ENCODE results near the gene ZFAND2A. TPM values are rescaled to one million over a fixed set of nuclear protein-coding genes. Genes with fewer than 3 reads are reported as not detected.

The ZFAND2A gene
- polyA plus RNA-seq, 3 donors: 30.6 to 126 (median 35.1) TPM

DNA sequence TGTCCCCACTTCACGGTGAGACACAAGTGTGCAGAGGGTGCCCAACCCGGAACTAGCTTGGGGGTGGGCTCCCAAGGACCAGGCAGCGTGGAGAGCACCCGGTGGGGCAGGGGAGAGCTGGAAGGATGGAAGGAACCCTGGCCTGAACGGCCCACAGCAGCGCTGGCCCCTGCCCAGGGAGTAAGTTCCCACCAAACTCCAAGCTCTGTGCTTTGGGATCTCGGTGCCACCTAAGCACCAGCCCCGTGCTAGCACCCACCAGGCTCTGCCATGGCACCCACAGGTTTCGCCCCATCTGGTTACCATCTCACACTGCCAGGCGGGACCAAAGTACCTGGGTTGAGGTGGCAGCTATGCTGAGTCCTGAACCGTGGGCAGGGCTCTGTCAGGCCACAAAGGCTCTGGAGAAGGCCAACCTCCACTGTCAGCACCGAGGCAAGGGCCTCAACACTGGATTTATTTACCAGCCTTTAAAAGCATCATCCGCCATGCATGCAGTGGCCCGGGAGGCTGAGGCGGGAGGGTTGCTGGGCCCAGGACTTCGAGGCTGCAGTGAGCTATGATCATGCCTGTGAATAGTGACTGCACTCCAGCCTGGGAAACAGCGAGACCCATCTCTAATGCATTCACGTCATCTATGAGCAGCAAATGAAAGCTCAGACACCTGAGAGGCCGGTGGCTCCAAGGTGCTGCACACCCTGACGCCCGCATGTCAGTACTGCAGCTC lies 56.0 kb downstream of the ZFAND2A start:
- no peaks in the 10 kb centered on the region for H3K27me3 ChIP-seq (ENCODE audit: control insufficient read depth in 2 of 2, insufficient read depth in 2 of 2, low read length in 2 of 2)
- H3K79me2 ChIP-seq (ENCODE audit: insufficient read depth, low read length): no peaks in the 10 kb centered on the region
- peak overlapping the region in 1 of 2 donors; percentile 6 for H3K27ac ChIP-seq (ENCODE audit: low read depth in 1 of 2, low read length in 2 of 2)
- no peaks in the 10 kb centered on the region for H3K9me3 ChIP-seq (replicated peaks in 1 of 2; ENCODE audit: control insufficient read depth in 1 of 2, insufficient read depth in 1 of 2, low read length in 2 of 2)
- peak overlapping the region; percentile 59 for H2AFZ ChIP-seq (ENCODE audit: insufficient read depth, low read depth, low read length, poor library complexity, severe bottlenecking)
- Mint-ChIP-seq H3K9me3 (peaks cover 0 to 1% (median 0%) of the 10 kb centered on the region in 7 donors), H3K4me1 (peaks cover 7% of the 10 kb centered on the region), H3K27ac (no peak overlapping the region), H3K27me3 (ENCODE audit: low read depth in 3 of 3) (peaks cover 0 to 4% (median 4%) of the 10 kb centered on the region in 3 donors), H3K36me3 (no peaks in the 10 kb centered on the region), H3K4me3 (no peak overlapping the region)
- 95% methylated on average over 17 of the region's 21 CpGs for WGBS (ENCODE audit: insufficient coverage)
- H3K4me1 ChIP-seq (ENCODE audit: control insufficient read depth in 1 of 2, insufficient read depth in 2 of 2, low read length in 2 of 2): peaks cover 9 to 15% of the 10 kb centered on the region in 2 donors
- H4K20me1 ChIP-seq (ENCODE audit: insufficient read depth, low read length): no peaks in the 10 kb centered on the region
- intact Hi-C loops (cut with micrococcal nuclease): no loop called here
- H3K9ac ChIP-seq (ENCODE audit: insufficient read depth, low read length, poor library complexity, severe bottlenecking): no peak overlapping the region
- H3K36me3 ChIP-seq (replicated peaks in 1 of 2; ENCODE audit: control insufficient read depth in 1 of 2, insufficient read depth in 2 of 2, low read length in 2 of 2): no peaks in the 10 kb centered on the region
- H3K4me2 ChIP-seq (replicated peaks; ENCODE audit: extremely low read depth, low read length, poor library complexity, severe bottlenecking): peak overlapping the region; percentile 53
- TF ChIP-seq, protein P1, sequence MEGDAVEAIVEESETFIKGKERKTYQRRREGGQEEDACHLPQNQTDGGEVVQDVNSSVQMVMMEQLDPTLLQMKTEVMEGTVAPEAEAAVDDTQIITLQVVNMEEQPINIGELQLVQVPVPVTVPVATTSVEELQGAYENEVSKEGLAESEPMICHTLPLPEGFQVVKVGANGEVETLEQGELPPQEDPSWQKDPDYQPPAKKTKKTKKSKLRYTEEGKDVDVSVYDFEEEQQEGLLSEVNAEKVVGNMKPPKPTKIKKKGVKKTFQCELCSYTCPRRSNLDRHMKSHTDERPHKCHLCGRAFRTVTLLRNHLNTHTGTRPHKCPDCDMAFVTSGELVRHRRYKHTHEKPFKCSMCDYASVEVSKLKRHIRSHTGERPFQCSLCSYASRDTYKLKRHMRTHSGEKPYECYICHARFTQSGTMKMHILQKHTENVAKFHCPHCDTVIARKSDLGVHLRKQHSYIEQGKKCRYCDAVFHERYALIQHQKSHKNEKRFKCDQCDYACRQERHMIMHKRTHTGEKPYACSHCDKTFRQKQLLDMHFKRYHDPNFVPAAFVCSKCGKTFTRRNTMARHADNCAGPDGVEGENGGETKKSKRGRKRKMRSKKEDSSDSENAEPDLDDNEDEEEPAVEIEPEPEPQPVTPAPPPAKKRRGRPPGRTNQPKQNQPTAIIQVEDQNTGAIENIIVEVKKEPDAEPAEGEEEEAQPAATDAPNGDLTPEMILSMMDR (IDR thresholded peaks at IDR 0.05): no peak
- no peak for DNase-seq
- peak overlapping the region in 1 of 3 experiments; percentile 49 for H3K4me3 ChIP-seq (replicated peaks in 1 of 3; ENCODE audit: low read depth in 2 of 3, low read length in 3 of 3)

DNA sequence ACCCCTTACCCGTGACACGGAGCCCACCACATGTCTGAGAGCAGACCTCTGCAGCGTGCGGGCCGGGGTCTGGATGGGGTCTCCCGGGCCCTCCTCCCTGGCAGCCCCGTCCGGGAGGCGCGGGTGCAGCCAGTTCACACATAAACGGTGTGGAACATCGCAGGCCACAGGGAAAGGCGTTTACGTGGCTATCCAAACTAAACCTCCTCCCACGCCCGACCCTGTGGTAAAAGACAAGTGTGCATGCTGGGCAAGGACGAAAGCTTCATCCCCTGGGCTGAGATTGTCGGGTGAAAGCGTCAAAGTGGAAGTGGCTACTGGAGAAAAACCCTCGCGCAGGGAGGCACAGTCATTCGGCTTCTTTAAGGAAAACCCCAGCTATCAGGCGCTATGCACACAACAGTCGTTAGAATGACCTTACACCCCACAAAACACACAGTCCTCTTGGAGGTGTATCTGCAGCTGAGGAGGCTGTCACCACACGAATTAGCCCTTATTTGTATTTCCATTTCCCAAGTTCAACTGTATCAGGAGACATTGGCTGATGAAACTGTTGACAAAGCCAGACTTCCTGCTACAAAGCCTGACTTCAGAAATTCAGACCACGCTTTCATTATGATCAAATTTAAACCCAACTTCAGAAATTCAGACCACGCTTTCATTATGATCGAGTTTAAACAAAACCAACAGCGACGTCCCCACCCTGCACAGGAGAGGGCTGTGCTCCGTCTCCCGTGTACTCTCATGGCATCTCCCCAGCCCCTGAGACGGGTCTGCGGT lies 56.8 kb downstream of the ZFAND2A start:
- no peak overlapping the region for H3K9ac ChIP-seq (ENCODE audit: insufficient read depth, low read length, poor library complexity, severe bottlenecking)
- TF ChIP-seq, protein P1 (IDR thresholded peaks at IDR 0.05): no peak

More for the DNA sequence above, 56.8 kb downstream of the ZFAND2A start:
- peaks cover 9 to 15% of the 10 kb centered on the region in 2 donors for H3K4me1 ChIP-seq (ENCODE audit: control insufficient read depth in 1 of 2, insufficient read depth in 2 of 2, low read length in 2 of 2)
- H3K9me3 Mint-ChIP-seq: peaks cover 0 to 1% (median 0%) of the 10 kb centered on the region in 7 donors
- no peaks in the 10 kb centered on the region for H3K36me3 Mint-ChIP-seq
- peak overlapping the region in 1 of 2 donors; percentile 6 for H3K27ac ChIP-seq (ENCODE audit: low read depth in 1 of 2, low read length in 2 of 2)
- WGBS (ENCODE audit: insufficient coverage): 81% methylated on average over 19 of the region's 34 CpGs
- peaks cover 7% of the 10 kb centered on the region for H3K4me1 Mint-ChIP-seq
- peak overlapping the region in 1 of 3 experiments; percentile 49 for H3K4me3 ChIP-seq (replicated peaks in 1 of 3; ENCODE audit: low read depth in 2 of 3, low read length in 3 of 3)
- DNase-seq: peak in 2 of 3 donors; percentile 23 to 52
- H4K20me1 ChIP-seq (ENCODE audit: insufficient read depth, low read length): no peaks in the 10 kb centered on the region
- intact Hi-C loops (cut with micrococcal nuclease): no loop called here
- H3K27me3 ChIP-seq (ENCODE audit: control insufficient read depth in 2 of 2, insufficient read depth in 2 of 2, low read length in 2 of 2): no peaks in the 10 kb centered on the region
- no peaks in the 10 kb centered on the region for H3K36me3 ChIP-seq (replicated peaks in 1 of 2; ENCODE audit: control insufficient read depth in 1 of 2, insufficient read depth in 2 of 2, low read length in 2 of 2)
- H3K4me3 Mint-ChIP-seq: peak overlapping the region in 1 of 2 donors; percentile 68
- H2AFZ ChIP-seq (ENCODE audit: insufficient read depth, low read depth, low read length, poor library complexity, severe bottlenecking): peak overlapping the region; percentile 59
- H3K9me3 ChIP-seq (replicated peaks in 1 of 2; ENCODE audit: control insufficient read depth in 1 of 2, insufficient read depth in 1 of 2, low read length in 2 of 2): no peaks in the 10 kb centered on the region
- peaks cover 0 to 4% (median 2%) of the 10 kb centered on the region in 3 donors for H3K27me3 Mint-ChIP-seq (ENCODE audit: low read depth in 3 of 3)
- no peaks in the 10 kb centered on the region for H3K79me2 ChIP-seq (ENCODE audit: insufficient read depth, low read length)
- no peak overlapping the region for H3K27ac Mint-ChIP-seq
- H3K4me2 ChIP-seq (replicated peaks; ENCODE audit: extremely low read depth, low read length, poor library complexity, severe bottlenecking): peak overlapping the region; percentile 53
